HG03103 (cell line): ENCODE results near the gene CACNA2D2.

ENCODE experiments used
- ATAC-seq: cut with Tn5 transposase; IDR thresholded peaks from one replicate; pipeline ENCODE4 v1.9.1; 2021; ENCODE audit warnings: low read depth; ENCODE audit not compliant: unreplicated experiment

The CACNA2D2 gene

DNA sequence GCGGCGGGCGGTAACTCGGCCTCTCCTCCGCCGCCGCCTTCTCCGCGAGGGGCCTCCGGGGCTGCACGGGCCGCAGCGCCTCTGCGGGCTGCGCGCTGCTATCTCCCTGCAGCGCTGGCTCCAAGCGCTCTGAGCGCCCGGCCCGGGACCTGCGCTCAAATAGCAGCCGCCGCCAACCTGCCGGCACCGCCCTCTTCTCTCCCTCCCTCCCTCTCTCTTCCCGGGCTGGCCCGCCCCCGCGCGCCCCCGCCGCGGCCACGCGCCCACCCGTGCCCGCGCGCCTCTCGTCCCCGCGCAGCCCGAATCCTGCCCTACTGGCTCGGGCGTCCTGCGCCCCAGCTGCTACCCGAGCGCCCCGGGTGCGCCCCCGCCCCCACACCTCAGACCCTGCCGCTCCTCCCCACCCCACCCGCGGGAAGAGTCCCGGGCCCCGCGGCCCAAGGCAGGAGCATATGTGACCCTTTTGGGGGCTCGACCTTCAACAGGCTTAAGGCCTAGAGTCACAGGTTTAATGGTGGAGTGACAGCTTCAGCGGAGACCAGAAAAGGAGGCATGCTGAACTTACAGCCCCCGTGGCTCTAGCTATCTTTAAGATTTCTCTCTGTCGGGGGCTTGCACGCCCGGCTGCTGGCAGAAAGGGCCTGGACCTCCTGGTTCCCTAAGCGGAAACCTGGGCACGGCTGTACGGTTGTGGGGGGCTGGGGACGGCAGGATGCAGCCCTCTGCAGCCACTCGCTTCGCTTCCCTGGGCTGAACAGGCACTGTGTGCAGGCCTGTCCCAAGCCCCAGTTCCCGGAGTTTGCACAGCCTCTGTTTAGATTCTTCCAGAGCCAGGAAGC is at the start of gene CACNA2D2:
Gene CACNA2D2 (minus strand): TSS at position 131 of the 839 bp plus-strand sequence. CDS start 211 bp downstream, outside the sequence.
- no peak for ATAC-seq

DNA sequence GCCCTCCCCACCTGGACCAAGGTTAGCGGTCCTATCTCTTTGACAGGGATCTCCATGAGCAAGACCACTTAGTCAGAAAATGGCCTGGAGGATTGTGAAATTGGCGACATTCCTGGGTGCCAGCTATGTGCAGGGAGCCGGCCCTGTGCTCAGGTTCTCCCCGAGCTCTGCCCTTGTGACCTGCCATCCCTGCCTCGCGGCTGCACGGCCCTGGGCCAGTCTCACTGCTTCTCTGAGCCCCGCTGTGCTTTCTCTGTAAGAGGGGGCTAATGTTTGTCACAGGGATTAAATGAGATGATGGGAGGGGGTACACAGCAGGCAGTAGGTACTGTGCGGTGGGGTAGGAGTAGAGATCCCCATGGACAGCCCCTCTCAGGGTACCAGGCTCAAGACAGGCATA is 49.2 kb upstream of the CACNA2D2 start:
- no peak for ATAC-seq

DNA sequence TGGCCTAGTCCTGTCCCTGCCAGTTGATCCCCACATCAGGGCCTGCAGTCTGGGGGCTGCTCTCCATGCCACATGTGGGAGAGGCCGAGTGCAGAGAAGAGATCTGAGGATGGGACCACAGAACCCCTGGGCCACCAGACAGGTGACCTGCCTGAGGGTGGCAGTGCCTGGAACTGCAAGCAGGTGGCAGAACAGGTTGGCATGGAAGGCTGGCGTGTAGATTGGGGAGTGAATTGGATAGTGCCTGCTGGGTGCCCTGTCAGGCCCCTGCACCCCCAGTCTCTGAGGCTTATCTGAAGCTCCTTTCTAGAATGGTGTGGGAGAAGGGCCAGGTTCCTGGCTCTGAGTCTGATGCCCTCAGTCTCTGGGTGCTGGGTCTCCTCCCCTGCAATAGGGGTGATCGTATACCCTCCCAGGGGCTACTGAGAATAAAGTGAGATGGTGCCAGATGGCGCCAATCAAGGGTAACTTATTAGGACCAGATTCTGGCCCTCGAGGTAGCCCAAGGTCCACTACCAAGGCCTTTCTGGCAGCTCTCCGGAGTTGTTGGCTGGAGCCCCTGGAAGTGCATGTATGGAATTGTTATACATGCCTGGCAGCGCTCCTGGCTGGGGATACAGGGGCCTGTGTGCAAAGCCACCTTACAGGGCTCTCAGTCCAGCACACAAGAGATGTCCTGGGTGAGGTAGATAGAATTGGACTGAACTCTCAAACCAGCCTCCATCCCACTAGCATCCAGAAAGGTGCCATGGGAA is 48.4 kb upstream of the CACNA2D2 start:
- ATAC-seq, result no peak

DNA sequence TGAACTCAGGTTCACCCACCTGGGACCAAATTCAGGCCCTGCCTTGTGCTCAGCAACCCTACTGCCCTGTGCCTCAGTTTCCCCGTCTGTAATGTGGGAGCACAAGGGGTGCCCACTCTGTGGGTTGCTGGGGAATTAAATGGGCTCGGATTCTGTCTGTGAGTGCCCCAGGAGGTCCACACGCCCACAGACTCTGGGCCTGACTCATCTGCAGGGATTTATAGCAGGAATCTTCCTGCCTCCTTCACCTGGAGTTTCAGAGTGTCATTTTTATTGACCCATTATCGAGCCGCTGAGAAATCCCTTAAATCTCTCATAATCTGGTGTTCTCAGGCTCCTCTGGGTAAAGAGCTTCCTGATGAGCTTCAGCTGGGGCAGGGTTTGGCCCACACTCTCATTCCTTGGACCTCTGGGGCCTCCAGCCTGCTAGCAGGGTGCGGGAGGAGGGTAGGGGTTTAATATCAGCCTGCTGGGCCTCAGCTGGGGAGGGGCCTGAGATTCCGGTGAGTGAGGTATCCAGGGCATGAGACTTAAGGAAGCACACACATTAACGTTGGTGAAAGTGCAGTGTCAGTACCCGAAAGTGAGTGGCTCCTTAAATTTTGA is 47.7 kb upstream of the CACNA2D2 start:
- no peak for ATAC-seq

DNA sequence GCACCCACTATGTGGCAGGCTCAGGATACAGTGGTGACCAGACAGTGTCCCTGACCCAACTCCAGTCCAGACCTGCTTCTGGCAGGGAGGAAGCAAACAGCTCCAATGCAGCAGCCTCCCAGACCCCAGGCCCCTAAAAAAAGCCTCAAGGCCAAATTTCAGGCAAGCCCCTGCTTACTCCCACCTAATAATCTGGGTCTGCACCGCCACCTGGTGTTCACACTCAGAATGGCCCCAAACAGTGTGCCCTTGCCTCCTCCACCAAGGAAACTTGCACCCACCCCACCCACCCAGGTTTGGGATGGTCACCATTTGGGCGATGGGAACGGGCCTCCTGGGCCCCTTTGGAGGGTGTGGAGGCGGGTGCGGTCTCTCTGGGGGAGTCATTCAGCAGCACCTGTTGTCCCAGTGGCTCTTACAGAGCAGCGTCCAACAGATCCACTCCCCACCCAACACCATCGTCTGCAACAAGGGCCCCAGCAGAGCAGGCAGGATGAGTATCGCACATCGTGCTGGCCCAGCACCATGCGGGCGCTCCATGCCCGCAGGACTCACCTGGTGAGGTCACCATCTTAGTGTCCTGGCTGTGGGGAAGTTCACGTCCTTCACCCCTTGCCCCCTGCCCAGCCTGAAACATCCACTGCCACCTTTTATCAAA is 46.8 kb upstream of the CACNA2D2 start:
- no peak for ATAC-seq

DNA sequence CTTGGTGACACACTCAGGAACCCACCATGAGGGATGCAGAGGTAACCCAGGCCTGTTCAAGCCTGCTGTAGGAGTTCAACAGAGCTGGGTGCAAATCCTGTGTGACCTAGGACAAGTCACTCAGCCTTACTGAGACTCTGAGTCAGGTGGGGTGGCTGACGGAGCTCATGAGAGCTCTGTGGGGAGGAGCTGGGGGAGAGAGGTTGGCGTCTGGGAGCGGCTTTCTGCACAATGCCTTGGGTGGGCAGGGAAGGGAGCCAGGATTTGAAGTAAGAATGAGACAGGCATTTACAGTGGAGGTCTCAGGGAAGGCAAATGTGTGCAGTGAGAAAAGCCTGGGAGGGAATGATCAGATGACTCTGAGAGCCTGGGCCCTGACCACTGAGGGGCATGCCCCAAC is 45.8 kb upstream of the CACNA2D2 start:
- no peak for ATAC-seq

DNA sequence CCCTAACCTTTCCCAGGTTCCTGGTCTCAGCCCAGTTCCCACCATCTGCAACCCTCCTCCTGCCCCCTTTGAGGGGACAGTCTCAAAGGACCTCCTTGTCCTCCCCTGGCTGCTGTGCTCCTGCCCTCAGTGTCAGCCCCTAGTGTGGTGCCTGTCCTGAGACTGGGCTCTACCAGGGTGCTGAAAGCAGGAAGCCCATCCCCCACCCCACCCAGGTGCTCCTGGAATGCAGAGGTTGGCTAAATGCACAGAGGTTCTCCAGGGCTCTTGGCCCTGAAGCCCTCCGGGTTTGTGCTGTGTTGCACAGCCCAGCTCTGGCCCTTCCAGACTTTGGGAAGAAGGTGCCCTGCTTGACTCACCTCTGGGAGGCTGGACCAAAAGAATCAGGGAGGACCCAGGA is 42.3 kb upstream of the CACNA2D2 start:
- ATAC-seq, result no peak

DNA sequence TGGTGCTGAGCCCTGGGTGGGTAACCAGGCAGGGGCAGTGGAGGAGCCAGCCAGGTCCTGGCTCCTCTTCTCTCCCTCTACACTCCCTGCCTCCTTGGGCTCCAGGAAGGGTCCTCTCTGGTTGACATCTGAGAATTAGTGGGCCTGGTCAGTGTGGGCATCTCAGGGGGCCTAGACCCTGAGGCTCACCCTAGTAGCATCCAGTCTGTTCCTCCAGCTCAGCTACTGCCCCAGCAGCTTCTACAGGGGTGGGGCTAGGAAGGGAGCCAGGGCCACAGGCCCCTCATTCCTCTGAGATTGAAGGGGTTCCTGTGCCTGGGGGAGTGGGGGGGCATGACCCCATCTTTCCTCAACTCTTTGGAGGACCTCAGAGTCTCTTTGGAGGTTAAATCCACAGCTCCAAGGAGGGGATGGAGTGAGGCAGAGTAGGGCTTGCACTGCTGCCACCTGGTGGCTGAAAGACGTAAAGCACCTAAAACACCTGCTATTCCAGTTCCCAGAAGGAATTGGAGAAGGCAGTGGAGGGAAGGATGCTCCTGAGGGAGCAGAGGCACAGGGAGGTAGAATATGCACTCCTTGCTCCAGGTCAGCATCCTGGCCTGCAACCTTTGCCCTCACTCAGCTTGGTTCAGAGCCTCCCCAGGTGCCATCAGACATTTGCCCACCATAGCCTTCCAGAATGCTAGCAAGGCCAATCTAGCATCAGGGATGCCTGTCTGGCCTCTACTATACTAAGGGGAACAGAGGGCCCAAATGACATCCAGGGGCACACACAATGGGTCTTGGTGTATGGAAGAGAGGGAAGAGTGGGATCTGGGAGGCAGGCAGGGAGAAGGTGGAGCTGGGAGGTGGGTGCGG is 39.0 kb upstream of the CACNA2D2 start:
- no peak for ATAC-seq

DNA sequence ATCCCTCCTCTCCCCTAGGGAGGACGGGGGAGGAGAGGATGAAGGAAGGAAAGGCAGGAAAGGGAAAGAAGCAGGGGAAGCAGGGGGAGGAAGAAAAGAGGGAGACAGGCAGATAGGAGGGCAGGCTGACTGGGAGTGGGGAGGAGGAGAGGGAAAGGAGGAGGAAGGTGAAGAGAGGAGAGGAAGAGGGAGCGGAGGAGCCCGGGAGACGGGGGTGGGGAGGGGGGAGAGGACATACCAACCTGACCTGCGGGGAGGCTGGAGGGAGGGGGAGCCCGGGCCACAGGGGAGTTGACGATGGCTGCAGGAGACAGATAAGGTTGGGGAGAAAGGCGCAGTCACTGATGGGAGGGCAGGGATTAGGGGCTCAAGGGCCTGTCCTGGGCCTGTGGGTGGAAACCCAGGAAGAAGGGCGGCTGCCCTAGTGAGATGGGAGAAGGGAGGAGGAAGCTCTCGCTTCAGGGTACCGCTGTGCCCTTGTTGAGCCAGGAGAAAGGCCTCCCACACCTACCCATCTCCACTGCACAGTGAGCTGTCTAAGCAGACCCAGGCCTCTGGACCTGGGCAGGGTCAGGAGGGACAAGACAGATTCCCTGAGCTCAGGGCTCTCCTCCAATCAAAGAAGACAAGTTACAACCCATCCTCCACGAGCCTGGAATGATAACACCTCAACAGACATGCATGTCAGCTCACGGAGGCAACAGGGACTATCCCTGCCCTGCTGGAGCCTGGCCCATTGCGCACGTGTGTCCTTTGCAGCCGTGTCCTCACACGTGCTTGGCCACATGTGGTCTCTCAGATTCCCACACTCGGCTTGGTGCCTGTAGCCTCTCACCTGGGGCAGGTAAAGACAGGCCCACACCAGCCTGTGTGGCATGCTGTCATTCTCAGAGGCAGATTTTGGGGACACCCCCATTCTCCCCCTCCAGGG is 36.2 kb upstream of the CACNA2D2 start:
- no peak for ATAC-seq

DNA sequence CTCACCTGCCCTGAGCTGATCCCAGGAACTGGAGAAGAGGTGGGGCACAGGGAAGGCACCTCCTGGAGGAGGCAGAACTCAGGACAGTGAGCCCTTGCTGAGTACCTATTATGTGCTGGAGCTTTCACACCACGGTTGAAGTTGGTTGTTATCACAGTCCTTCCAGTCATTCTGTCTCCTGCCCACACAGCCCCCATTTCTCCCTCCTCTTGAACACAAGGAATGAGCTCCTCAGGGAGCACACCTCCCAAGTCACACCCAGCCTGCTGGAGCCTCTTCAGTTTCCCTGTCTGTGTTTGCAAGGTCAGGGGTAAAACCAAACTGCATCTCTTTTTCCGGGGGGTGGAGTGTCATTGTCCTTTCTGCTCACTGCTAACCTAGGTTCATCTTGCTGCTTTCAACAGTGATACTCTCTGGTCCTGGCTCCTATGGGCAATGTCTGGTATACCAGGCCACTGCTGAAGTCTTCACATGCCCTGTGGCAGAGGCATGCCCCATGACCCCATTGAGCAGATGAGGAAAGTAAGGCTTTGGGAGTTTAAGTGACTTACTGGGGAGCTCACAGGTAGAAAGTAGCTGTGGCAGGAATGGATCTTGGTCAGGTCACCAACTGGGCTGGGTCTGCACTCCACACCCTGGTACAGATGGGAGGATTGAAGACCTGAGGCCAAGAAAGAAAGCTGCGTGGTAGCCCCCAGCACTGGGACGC is 34.1 kb upstream of the CACNA2D2 start:
- no peak for ATAC-seq

DNA sequence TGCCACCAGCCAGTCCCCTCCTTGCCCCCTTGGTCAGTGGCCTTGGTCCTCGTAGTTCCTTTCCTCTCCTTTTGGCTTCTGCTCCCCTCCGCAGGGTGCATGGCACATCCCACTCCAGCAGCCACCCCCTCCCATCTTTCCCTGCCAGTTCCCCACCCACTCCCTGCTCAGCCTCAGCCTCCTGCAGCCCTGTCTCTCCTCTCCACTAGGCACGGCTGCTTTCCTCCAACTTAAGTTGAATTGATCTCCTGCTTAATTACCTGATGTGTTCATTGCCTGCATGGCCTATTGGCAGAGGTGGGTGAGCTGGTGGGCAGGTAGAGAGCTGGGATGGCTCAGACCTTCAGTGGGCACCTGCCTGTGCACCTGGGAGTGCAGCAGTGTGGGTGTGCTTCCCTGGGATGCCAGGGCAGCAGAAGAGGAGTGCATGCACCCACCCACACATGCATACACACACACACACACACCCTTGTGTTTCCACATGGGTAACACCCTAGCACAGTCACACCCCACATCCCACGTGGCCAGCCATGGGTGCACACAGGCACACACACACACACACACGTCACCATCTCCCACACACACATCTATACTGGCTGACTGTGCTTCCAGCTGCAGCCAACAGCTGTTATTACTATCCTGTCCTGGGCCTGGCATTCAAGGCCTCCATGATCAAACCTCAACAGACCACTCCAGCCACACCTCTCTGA is 33.2 kb upstream of the CACNA2D2 start:
- ATAC-seq, result no peak

DNA sequence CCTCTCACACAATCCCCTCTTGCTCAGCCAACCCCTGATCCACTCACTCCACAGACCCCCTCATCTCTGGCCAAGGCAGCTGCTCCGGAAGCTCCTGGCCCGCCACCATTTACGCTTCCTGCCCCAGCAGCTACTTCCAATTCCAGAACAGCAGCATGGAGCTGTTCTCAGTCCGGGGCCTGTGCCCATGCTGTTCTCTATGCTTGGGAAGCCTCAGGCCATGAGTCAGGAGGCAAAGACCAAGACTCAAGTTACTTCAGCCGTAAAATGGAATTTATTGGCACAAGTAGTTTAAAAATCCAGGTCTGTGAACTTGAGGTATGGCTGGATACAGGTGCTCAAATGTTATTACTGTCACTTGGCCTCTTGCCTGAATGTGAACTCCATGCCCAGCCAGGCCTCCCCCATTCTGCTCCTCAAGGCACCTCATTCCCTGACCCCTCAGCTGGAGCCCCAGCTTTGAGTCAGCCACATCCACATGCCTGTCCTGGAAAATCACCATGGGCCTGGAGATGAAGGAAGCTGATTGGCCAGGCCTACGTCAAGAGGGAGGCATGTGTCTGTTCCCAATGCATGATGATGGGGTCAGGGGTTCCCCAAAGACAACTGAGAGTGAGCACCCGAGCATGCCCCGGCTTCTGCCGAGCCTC is 31.4 kb upstream of the CACNA2D2 start:
- no peak for ATAC-seq

DNA sequence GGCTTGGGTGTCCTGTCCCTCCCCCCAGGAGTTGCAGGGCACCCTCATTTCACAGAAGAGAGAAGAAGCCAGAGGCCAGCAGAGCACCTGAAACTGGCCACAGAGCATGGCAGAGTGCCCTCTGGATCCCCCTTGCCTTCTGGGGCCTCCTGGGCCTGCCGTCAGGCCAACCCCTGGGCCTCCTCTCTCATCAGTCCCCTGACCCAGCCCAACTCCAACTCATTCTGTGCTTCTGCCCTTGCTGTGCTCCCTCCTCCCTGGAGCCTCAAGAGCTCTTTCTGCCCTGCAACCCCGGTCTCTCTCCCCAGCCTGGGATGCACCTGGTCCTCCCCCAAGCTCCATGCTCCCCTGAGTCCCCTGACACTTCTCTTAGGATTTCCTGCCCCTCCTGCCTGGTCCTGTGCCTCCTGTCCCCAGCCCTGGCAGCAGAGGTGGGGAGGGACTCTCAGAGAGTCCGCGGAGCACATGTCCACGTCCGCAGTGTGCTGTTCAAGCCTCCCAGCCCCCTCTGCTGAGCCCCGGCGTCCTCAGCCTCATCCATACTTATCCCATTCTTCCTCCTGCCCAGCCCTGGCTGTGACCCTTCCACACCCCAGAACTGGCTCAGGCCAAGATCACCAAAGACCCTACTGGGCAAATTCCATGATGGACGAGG is 30.5 kb upstream of the CACNA2D2 start:
- ATAC-seq, result no peak

DNA sequence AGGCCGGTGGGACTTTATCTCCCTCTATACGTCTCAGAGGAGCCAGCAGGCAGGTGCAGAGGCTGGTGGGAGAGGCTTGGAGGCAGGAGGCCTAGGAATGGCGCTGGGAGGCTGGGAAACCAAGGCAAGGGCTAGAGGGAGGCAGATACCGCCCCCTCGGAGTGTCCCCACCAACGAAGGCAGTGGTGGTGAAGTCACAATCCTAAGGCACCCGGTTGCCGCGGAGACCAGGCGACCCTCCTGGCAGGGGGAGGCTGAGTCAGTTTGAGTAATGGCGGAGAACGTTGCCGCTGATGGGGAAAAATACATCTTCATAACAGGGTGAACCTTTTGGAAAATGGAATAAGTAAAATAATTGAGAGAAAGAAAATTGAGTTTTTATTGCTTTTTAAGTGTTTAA is 29.9 kb upstream of the CACNA2D2 start:
- ATAC-seq, result no peak

DNA sequence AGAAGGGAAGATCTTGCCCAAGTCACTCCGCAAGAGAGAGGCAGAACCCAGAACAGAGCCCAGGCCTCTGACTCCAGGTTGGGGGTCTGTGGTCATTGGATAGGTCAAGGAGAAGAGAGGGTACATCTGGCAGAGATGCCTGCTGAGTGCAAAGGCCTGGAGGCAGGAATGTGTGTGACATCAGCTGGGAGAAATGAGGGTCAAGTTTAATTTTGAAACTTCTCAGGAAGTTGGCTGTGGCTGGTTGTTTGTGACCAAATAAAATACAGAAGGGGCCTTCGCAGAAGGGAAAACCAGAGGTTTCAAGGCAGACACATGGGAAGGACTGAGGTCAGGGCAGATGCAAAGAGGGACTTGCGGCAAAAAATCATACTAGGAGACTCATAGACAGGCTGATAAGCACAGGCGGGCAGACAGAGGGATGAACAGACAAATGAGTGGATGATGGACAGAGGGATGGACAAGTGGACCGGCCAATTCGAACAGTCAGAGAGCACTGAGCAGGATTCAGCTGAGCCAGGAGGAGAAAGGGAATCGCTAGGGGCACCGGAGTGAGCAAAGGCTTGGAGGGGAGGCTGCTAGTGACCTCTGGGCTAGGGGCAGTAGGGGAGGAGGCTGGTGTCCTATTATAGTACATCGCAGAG is 28.8 kb upstream of the CACNA2D2 start:
- no peak for ATAC-seq

DNA sequence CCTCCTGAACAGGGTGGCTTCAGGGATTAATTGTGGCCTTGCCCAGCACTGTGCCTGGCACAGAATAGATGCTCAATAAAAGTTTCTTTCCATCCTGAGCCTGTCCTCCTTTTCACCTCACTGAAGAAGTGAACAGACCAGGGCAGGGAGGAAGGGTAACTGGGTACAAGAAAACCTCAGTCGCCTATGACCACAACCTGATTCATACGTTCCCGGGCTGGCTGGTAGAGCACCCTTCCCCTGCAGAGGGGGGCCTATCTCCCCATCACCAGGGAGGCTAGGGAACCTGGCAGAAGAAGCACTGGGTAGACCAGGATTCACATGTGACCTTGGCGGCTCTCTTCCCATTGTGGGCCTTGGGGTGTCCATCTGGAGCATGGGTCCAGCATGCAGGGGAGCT is 27.8 kb upstream of the CACNA2D2 start:
- no peak for ATAC-seq
